BJ (cell line): ENCODE results near the gene TMC1. TPM values are rescaled to one million over a fixed set of nuclear protein-coding genes. Genes with fewer than 3 reads are reported as not detected.

Experiments used
- CTCF ChIA-PET: fragments of 350-600 bp; formaldehyde crosslinking; extraction: SDS; loops from one replicate; lab custom pipeline; 2021; ENCODE audit warnings: antibody characterized with exemption, inconsistent platforms; lab: Yijun Ruan, JAX
- POLR2A ChIA-PET: fragments of 300-600 bp; sonication (Branson Sonifier 250); formaldehyde crosslinking; extraction: SDS; loops from one replicate; lab custom pipeline; 2021; ENCODE audit warnings: antibody characterized with exemption; lab: Charles Lee
- DNase-seq: peaks from one replicate; pipeline ENCODE4 v3.0.0-alpha.2; 2011; ENCODE audit warnings: low read depth
- H3K27me3 ChIP-seq: 2 replicates; pipeline ENCODE4 v1.6.0; 2011; ENCODE audit warnings: low read length; ENCODE audit not compliant: control insufficient read depth, insufficient read depth
- H3K36me3 ChIP-seq: 2 replicates; pipeline ENCODE4 v1.5.1; 2011; ENCODE audit warnings: low read length; ENCODE audit not compliant: control insufficient read depth, insufficient read depth
- H3K4me3 ChIP-seq: 2 replicates; pipeline ENCODE4 v1.5.1; 2011; ENCODE audit warnings: low read depth, mild to moderate bottlenecking, control low read depth, low read length
- CTCF ChIP-seq: IDR thresholded peaks from 2 replicates; pipeline ENCODE4 v1.5.1; 2011; ENCODE audit warnings: low read depth, mild to moderate bottlenecking, control low read depth, inconsistent platforms, low read length, moderate library complexity; ENCODE audit not compliant: insufficient read depth
- polyA plus RNA-seq: library from polyadenylated mRNA; depleted of rRNA; stranded (reverse); fragments of >200 nt; gene quantifications from 2 replicates; pipeline ENCODE4 v1.2.3, GENCODE V29; 2011

The TMC1 gene
- polyA plus RNA-seq, 1 experiment, result 1.2 TPM

- no peak for TF ChIP-seq CTCF
- H3K36me3 ChIP-seq, result no peaks in the 10 kb centered on the region
- ChIA-PET CTCF (interaction anchor here (0.7 to 1.2 kb wide), 2 partner anchors 9 to 102 kb away, joined by 3 to 5 read pairs; no protein-coding TSS in a partner anchor), POLR2A (interaction anchor here (0.7 kb wide), 1 partner anchor 186 kb away, joined by 3 read pairs; no protein-coding TSS in a partner anchor)
- no peak overlapping the region for H3K4me3 ChIP-seq
- no peak for DNase-seq
- H3K27me3 ChIP-seq, result no peaks in the 10 kb centered on the region
Measured at GRCh38 chr9:72542917-72543316, 21.5 kb downstream of the TMC1 start.

- H3K36me3 ChIP-seq, result no peaks in the 10 kb centered on the region
- no peak for TF ChIP-seq CTCF
- CTCF ChIA-PET, result no interaction called here
- H3K27me3 ChIP-seq, result no peaks in the 10 kb centered on the region
- POLR2A ChIA-PET, result no interaction called here
- no peak overlapping the region for H3K4me3 ChIP-seq
- DNase-seq, result no peak
Measured at GRCh38 chr9:72551306-72551705, 29.9 kb downstream of the TMC1 start.

- no peaks in the 10 kb centered on the region for H3K27me3 ChIP-seq
- DNase-seq, result no peak
- no peaks in the 10 kb centered on the region for H3K36me3 ChIP-seq
- ChIA-PET POLR2A (no interaction called here), CTCF (interaction anchor here (1.2 kb wide), 1 partner anchor 10 kb away, joined by 5 read pairs; no protein-coding TSS in a partner anchor)
- no peak overlapping the region for H3K4me3 ChIP-seq
- no peak for TF ChIP-seq CTCF
Measured at GRCh38 chr9:72552356-72552755, 30.9 kb downstream of the TMC1 start.

GRCh38 chr9:72554221-72554641, 32.8 kb downstream of the TMC1 start:
- ChIA-PET CTCF (interaction anchor here (0.6 to 1.5 kb wide), 4 partner anchors 22 to 199 kb away, joined by 3 to 5 read pairs (median 3); no protein-coding TSS in a partner anchor), POLR2A (interaction anchor here (0.6 to 1.9 kb wide), 8 partner anchors 22 to 791 kb away, joined by 3 to 18 read pairs (median 4); partner anchors contain the start of gene ZFAND5)
- Histone ChIP-seq H3K27me3 (no peaks in the 10 kb centered on the region), H3K36me3 (no peaks in the 10 kb centered on the region), H3K4me3 (no peak overlapping the region)
- TF ChIP-seq CTCF, result no peak
- DNase-seq, result peak; percentile 99

GRCh38 chr9:72557549-72557948, 36.1 kb downstream of the TMC1 start:
- CTCF ChIA-PET, result interaction anchor here (1.3 kb wide), 1 partner anchor 19 kb away, joined by 3 read pairs; no protein-coding TSS in a partner anchor
- Histone ChIP-seq H3K27me3 (no peaks in the 10 kb centered on the region), H3K36me3 (no peaks in the 10 kb centered on the region), H3K4me3 (no peak overlapping the region)
- DNase-seq, result peak; percentile 84
- POLR2A ChIA-PET, result no interaction called here
- TF ChIP-seq CTCF, result no peak
